ENCODE data around the gene SMURF1.

GRCh38 chr7:99124236-99124635 lies 19.7 kb downstream of the SMURF1 start:
- TF ChIP-seq POLR2AphosphoS5 (IDR thresholded peaks at IDR 0.05) (no peak), CTCF (IDR thresholded peaks at IDR 0.05; ENCODE audit: poor library complexity, severe bottlenecking) (no peak), REST (IDR thresholded peaks at IDR 0.05; ENCODE audit: borderline replicate concordance) (no peak), TAF1 (IDR thresholded peaks at IDR 0.05; ENCODE audit: low read depth) (no peak)
